ENCODE data around the gene PPP1R3G. TPM values are rescaled to one million over a fixed set of nuclear protein-coding genes. Genes with fewer than 3 reads are reported as not detected.

Gene PPP1R3G
- total and polyA plus RNA-seq, 12 donors, result 1.2 to 17.1 (median 8.4) TPM

GRCh38 chr6:5133943-5134342 is 48.8 kb downstream of the PPP1R3G start:
- Histone ChIP-seq H3K9me3 (replicated peaks in 1 of 3) (no peaks in the 10 kb centered on the region), H3K4me3 (no peak overlapping the region), H3K27ac (no peak overlapping the region), H3K27me3 (no peaks in the 10 kb centered on the region), H3K4me1 (replicated peaks in 1 of 2) (peaks cover 0 to 7% of the 10 kb centered on the region in 2 donors), H3K36me3 (replicated peaks in 1 of 2) (no peaks in the 10 kb centered on the region)
- intact Hi-C loops (cut with DNase I), result no loop called here
- 89 to 100% (median 96%) methylated on average over 2 of the region's 2 CpGs for WGBS, 4 donors
- no peak for TF ChIP-seq POLR2A (IDR thresholded peaks at IDR 0.05)
- TF ChIP-seq, protein P1, sequence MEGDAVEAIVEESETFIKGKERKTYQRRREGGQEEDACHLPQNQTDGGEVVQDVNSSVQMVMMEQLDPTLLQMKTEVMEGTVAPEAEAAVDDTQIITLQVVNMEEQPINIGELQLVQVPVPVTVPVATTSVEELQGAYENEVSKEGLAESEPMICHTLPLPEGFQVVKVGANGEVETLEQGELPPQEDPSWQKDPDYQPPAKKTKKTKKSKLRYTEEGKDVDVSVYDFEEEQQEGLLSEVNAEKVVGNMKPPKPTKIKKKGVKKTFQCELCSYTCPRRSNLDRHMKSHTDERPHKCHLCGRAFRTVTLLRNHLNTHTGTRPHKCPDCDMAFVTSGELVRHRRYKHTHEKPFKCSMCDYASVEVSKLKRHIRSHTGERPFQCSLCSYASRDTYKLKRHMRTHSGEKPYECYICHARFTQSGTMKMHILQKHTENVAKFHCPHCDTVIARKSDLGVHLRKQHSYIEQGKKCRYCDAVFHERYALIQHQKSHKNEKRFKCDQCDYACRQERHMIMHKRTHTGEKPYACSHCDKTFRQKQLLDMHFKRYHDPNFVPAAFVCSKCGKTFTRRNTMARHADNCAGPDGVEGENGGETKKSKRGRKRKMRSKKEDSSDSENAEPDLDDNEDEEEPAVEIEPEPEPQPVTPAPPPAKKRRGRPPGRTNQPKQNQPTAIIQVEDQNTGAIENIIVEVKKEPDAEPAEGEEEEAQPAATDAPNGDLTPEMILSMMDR (IDR thresholded peaks at IDR 0.05), result no peak
- DNase-seq, result no peak

DNA sequence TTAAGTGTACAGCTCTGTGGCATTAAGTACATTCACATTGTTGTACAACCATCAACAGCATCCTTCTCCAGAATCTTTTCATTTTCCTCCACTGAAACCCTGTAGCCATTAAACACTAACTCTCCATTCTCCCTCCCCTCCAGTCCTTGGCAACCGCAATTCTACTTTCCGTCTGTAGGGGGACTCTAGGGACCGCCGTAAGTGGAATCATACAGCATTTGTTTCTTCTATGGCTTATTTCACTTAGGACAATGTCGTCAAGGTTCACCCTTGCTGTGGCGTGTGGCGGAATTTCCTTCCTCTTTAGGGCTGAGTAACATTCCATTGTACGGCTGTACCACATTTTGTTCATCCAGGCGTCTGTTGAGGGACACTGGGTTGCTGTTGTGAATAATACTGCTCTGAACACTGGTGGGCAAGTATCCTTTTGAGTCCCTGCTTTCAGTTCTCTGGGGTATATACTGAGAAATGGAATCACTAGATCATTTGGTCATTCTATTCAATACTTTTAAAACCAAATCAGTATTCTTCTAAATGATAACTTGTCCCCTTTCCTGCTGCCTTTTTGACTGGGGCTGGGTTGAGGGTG is 50.7 kb downstream of the PPP1R3G start:
- peaks cover 0 to 7% of the 10 kb centered on the region in 2 donors for H3K4me1 ChIP-seq (replicated peaks in 1 of 2)
- H3K27ac ChIP-seq, result no peak overlapping the region
- WGBS, 4 donors, result 62 to 71% (median 64%) methylated on average over 9 of the region's 9 CpGs
- no peaks in the 10 kb centered on the region for H3K36me3 ChIP-seq (replicated peaks in 1 of 2)
- no peaks in the 10 kb centered on the region for H3K9me3 ChIP-seq (replicated peaks in 1 of 3)
- intact Hi-C loops (cut with DNase I), result no loop called here
- no peaks in the 10 kb centered on the region for H3K27me3 ChIP-seq
- no peak for TF ChIP-seq POLR2A (IDR thresholded peaks at IDR 0.05)
- TF ChIP-seq, protein P1 (IDR thresholded peaks at IDR 0.05), result peak; percentile 44 to 65 (median 56)
- DNase-seq, result peak in 3 of 7 donors; percentile 34 to 49 (median 42)
- no peak overlapping the region for H3K4me3 ChIP-seq

GRCh38 chr6:5136851-5137250 is 51.7 kb downstream of the PPP1R3G start:
- H3K27me3 ChIP-seq, result no peaks in the 10 kb centered on the region
- H3K27ac ChIP-seq, result no peak overlapping the region
- H3K36me3 ChIP-seq (replicated peaks in 1 of 2), result no peaks in the 10 kb centered on the region
- H3K4me3 ChIP-seq, result no peak overlapping the region
- TF ChIP-seq, protein P1 (IDR thresholded peaks at IDR 0.05), result no peak
- DNase-seq, result no peak
- no peaks in the 10 kb centered on the region for H3K9me3 ChIP-seq (replicated peaks in 1 of 3)
- H3K4me1 ChIP-seq (replicated peaks in 1 of 2), result peaks cover 0 to 6% of the 10 kb centered on the region in 2 donors
- intact Hi-C loops (cut with DNase I), result no loop called here
- WGBS, 4 donors, result 86 to 96% (median 93%) methylated on average over 8 of the region's 8 CpGs

Other genes starting within 250 kb of the PPP1R3G start
- gene RPP40, start 81.3 kb upstream of the PPP1R3G start, total RNA-seq, result 10 to 100 TPM in 7 of 9 donors, 1 to 10 TPM in 2; 5.2 to 36.5 (median 15.8) TPM
- gene RPP40, start 81.3 kb upstream of the PPP1R3G start, polyA plus RNA-seq, result 10 to 100 TPM in 2 of 3 donors, 1 to 10 TPM in 1; 6.0 to 38.8 (median 13.6) TPM
- 10 to 100 TPM; 24.5 to 65.1 (median 31.9) TPM for gene LYRM4, start 175.6 kb downstream of the PPP1R3G start, total RNA-seq
- 10 to 100 TPM; 16.1 to 29.8 (median 26.2) TPM for gene LYRM4, start 175.6 kb downstream of the PPP1R3G start, polyA plus RNA-seq
- gene FARS2, start 176.2 kb downstream of the PPP1R3G start, total RNA-seq, result 10 to 100 TPM; 18.3 to 55.2 (median 20.0) TPM
- gene FARS2, start 176.2 kb downstream of the PPP1R3G start, polyA plus RNA-seq, result 10 to 100 TPM in 1 of 3 donors, 1 to 10 TPM in 2; 7.2 to 23.1 (median 7.9) TPM

Measured in adrenal gland (tissue), 12 donors.